ENCODE data around the gene SPRYD4. TPM values are rescaled to one million over a fixed set of nuclear protein-coding genes. Genes with fewer than 3 reads are reported as not detected.
"Not testable (repeated sequence)": the region's sequence is repeated elsewhere in the genome, so short reads cannot be mapped to it uniquely, and the experiment has no call there.

SPRYD4 gene
- total and polyA plus RNA-seq, 10 of the 15 experiments (the other 5 are each of a cell fraction or from before 2014, with no cell fraction given) = 4.1 to 6.0 (median 5.1) TPM

DNA sequence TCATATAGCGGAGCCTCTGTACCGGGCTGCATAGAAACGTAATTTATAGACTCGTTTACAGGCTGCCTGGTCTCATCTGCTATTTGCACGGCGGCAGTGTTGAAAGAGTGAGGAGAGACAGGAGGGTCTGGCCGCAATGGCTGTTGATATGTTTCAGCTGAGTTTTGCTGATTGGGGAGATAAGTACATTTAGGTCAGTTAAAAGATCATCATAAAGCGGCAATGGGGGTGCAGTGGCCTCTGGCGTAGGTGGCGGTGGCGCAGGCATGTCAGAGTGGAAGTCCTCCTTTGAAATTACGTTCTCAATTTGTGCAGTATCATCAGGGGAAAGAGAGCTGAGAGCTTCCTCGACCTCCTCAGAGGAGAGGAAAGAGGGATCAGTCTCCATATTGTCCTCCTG lies 31.5 kb downstream of the SPRYD4 start:
- H3K4me2 ChIP-seq (ENCODE audit: control insufficient read depth, insufficient read depth); H3K79me2 ChIP-seq (ENCODE audit: control insufficient read depth, insufficient read depth, low read length); H3K9ac ChIP-seq (ENCODE audit: control insufficient read depth, insufficient read depth, low read length); H3K4me1 ChIP-seq (ENCODE audit: control insufficient read depth, insufficient read depth, low read length); SMC1A ChIA-PET (ENCODE audit: uncharacterized antibody, unreplicated experiment); H4K20me1 ChIP-seq (ENCODE audit: control insufficient read depth, insufficient read depth); in situ Hi-C loops (cut with MboI); BruUV-seq (replicated peaks); H3K4me3 ChIP-seq; POLR2A ChIA-PET; H3K36me3 ChIP-seq (ENCODE audit: control insufficient read depth in 2 of 2, insufficient read depth in 2 of 2, low read length in 1 of 2); H2AFZ ChIP-seq (ENCODE audit: control insufficient read depth, low read depth, low read length); ATAC-seq; FAIRE-seq; H3K27ac ChIP-seq (ENCODE audit: control insufficient read depth, insufficient read depth); H3K9me3 ChIP-seq (replicated peaks; ENCODE audit: control insufficient read depth, insufficient read depth, low read length); H3K27me3 ChIP-seq (replicated peaks in 1 of 2; ENCODE audit: control insufficient read depth in 2 of 2, insufficient read depth in 2 of 2, low read length in 1 of 2); RAD21 ChIA-PET (ENCODE audit: unreplicated experiment); DNase-seq (ENCODE audit: low read depth, low spot score): not testable (repeated sequence)
- CTCF ChIA-PET = interaction anchor here (0.6 kb wide), 1 partner anchor 656 kb away, joined by 4 read pairs; no protein-coding TSS in a partner anchor
- 68% methylated on average over 13 of the region's 13 CpGs for WGBS (ENCODE audit: insufficient coverage, insufficient replicate concordance, low lambda C conversion rate, missing lambda C conversion rate)
- intact Hi-C loops (cut with micrococcal nuclease; ENCODE audit: unreplicated experiment) = loop anchor here (2.0 kb wide), 1 partner anchor 307 kb away; no protein-coding TSS in a partner anchor

DNA sequence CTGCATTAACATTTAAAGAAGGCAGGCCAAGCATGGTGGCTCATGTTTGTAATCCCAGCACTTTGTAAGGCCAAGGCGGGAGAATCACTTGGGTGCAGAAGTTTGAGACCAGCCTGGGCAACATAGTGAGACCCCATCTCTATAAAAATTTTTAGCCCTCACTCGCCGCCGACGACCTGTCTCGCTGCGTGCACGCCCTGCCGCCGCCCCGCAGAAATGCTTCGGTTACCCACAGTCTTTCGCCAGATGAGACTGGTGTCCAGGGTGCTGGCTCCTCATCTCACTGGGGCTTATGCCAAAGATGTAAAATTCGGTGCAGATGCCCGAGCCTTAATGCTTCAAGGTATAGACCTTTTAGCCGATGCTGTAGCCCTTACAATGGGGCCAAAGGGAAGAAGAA lies 42.4 kb downstream of the SPRYD4 start:
- WGBS (ENCODE audit: insufficient coverage, insufficient replicate concordance, low lambda C conversion rate, missing lambda C conversion rate) = 80% methylated on average over 16 of the region's 16 CpGs
- no peaks in the 10 kb centered on the region for H3K36me3 ChIP-seq (ENCODE audit: control insufficient read depth in 2 of 2, insufficient read depth in 2 of 2, low read length in 1 of 2)
- in situ Hi-C loops (cut with MboI) = no loop called here
- RAD21 ChIA-PET (ENCODE audit: unreplicated experiment) = interaction anchor here (0.6 kb wide), 1 partner anchor 62 kb away, joined by 3 read pairs; no protein-coding TSS in a partner anchor
- no peaks in the 10 kb centered on the region for H3K9me3 ChIP-seq (replicated peaks; ENCODE audit: control insufficient read depth, insufficient read depth, low read length)
- DNase-seq (ENCODE audit: low read depth, low spot score) (no peak), ATAC-seq (no peak), FAIRE-seq (no peak)
- POLR2A ChIA-PET = interaction anchor here (0.7 kb wide), 1 partner anchor 879 kb away, joined by 3 read pairs; no protein-coding TSS in a partner anchor
- H2AFZ ChIP-seq (ENCODE audit: control insufficient read depth, low read depth, low read length) = no peak overlapping the region
- CTCF ChIA-PET = interaction anchor here (0.9 to 2.3 kb wide), 4 partner anchors 52 to 83 kb away, joined by 3 to 7 read pairs (median 6); no protein-coding TSS in a partner anchor
- H3K4me3 ChIP-seq = no peak overlapping the region
- BruUV-seq (replicated peaks) = no TSS peak
- no peak overlapping the region for H3K27ac ChIP-seq (ENCODE audit: control insufficient read depth, insufficient read depth)
- SMC1A ChIA-PET (ENCODE audit: uncharacterized antibody, unreplicated experiment) = interaction anchor here (1.0 to 4.6 kb wide), 2 partner anchors 10 to 125 kb away, joined by 3 to 41 read pairs; no protein-coding TSS in a partner anchor
- H4K20me1 ChIP-seq (ENCODE audit: control insufficient read depth, insufficient read depth) = no peaks in the 10 kb centered on the region
- H3K4me1 ChIP-seq (ENCODE audit: control insufficient read depth, insufficient read depth, low read length) = no peaks in the 10 kb centered on the region
- no peaks in the 10 kb centered on the region for H3K27me3 ChIP-seq (replicated peaks in 1 of 2; ENCODE audit: control insufficient read depth in 2 of 2, insufficient read depth in 2 of 2, low read length in 1 of 2)
- H3K4me2 ChIP-seq (ENCODE audit: control insufficient read depth, insufficient read depth) = no peak overlapping the region
- H3K9ac ChIP-seq (ENCODE audit: control insufficient read depth, insufficient read depth, low read length) = no peak overlapping the region
- H3K79me2 ChIP-seq (ENCODE audit: control insufficient read depth, insufficient read depth, low read length) = no peaks in the 10 kb centered on the region
- intact Hi-C loops (cut with micrococcal nuclease; ENCODE audit: unreplicated experiment) = no loop called here
- TF ChIP-seq TBL1XR1 (IDR thresholded peaks at IDR 0.05; ENCODE audit: low read depth, low read length) (no peak), MXI1 (IDR thresholded peaks at IDR 0.05; ENCODE audit: low read depth, low read length) (no peak), STAT1 (conservative IDR thresholded peaks at IDR 0.05) (no peak), NR2C2 (IDR thresholded peaks at IDR 0.05; ENCODE audit: borderline replicate concordance, control insufficient read depth, insufficient read length, low read depth) (no peak), JUNB (IDR thresholded peaks at IDR 0.05) (no peak), TCF12 (IDR thresholded peaks at IDR 0.05; ENCODE audit: low read depth, low read length) (no peak), WRNIP1 (IDR thresholded peaks at IDR 0.05; ENCODE audit: borderline replicate concordance, low read depth, low read length) (no peak), LARP7 (IDR thresholded peaks at IDR 0.05) (no peak), SUPT20H (IDR thresholded peaks at IDR 0.05; ENCODE audit: borderline replicate concordance, control insufficient read depth, low read depth, low read length) (no peak), TCF3 (IDR thresholded peaks at IDR 0.05; ENCODE audit: borderline replicate concordance, insufficient read depth, low read depth, low read length) (no peak), ZNF274 (IDR thresholded peaks at IDR 0.05; ENCODE audit: insufficient read depth, insufficient read length) (no peak), ZNF24 (IDR thresholded peaks at IDR 0.05) (no peak), ZNF384 (IDR thresholded peaks at IDR 0.05; ENCODE audit: borderline replicate concordance, low read depth, low read length) (no peak), TAF1 (IDR thresholded peaks at IDR 0.05; ENCODE audit: borderline replicate concordance, low read depth, low read length) (no peak)
- TF ChIP-seq, protein P1, sequence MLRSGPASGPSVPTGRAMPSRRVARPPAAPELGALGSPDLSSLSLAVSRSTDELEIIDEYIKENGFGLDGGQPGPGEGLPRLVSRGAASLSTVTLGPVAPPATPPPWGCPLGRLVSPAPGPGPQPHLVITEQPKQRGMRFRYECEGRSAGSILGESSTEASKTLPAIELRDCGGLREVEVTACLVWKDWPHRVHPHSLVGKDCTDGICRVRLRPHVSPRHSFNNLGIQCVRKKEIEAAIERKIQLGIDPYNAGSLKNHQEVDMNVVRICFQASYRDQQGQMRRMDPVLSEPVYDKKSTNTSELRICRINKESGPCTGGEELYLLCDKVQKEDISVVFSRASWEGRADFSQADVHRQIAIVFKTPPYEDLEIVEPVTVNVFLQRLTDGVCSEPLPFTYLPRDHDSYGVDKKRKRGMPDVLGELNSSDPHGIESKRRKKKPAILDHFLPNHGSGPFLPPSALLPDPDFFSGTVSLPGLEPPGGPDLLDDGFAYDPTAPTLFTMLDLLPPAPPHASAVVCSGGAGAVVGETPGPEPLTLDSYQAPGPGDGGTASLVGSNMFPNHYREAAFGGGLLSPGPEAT (IDR thresholded peaks at IDR 0.05; ENCODE audit: low read depth) = no peak
